GM23338 (cell line): ENCODE measurements around the gene NCSTN.

Source experiments
- CREB1 ChIP-seq: fragments of 250-450 bp; sonication (Bioruptor Pico); IDR thresholded peaks from 2 replicates; pipeline ENCODE4 v1.5.0; 2020; ENCODE audit warnings: low read depth, mild to moderate bottlenecking, moderate library complexity
- EZH2 ChIP-seq: fragments of 200-600 bp; sonication (generic); IDR thresholded peaks from one replicate; pipeline ENCODE4 v1.8.0; 2017; ENCODE audit warnings: antibody characterized with exemption, mild to moderate bottlenecking, low read depth; ENCODE audit not compliant: unreplicated experiment
- EZH2phosphoT487 ChIP-seq: fragments of 200-600 bp; sonication (generic); IDR thresholded peaks from one replicate; pipeline ENCODE4 v1.8.1; 2018; ENCODE audit warnings: antibody characterized with exemption; ENCODE audit not compliant: unreplicated experiment
- JUNB ChIP-seq: IDR thresholded peaks from one replicate; pipeline ENCODE4 v1.6.1; 2016; ENCODE audit warnings: antibody characterized with exemption; ENCODE audit not compliant: unreplicated experiment
- NANOG ChIP-seq: IDR thresholded peaks from 2 replicates; pipeline ENCODE4 v1.6.1; 2016; ENCODE audit warnings: antibody characterized with exemption, borderline replicate concordance
- POLR2AphosphoS5 ChIP-seq: IDR thresholded peaks from 2 replicates; pipeline ENCODE4 v1.6.1; 2016; ENCODE audit warnings: antibody characterized with exemption, low read depth
- STAT1 ChIP-seq: IDR thresholded peaks from one replicate; pipeline ENCODE4 v1.6.1; 2016; ENCODE audit warnings: antibody characterized with exemption; ENCODE audit not compliant: unreplicated experiment
- ZNF114 ChIP-seq: fragments of 250-450 bp; sonication (Bioruptor Pico); IDR thresholded peaks from 2 replicates; pipeline ENCODE4 v1.5.0; 2020; ENCODE audit warnings: mild to moderate bottlenecking, moderate library complexity
- ZNF331 ChIP-seq: fragments of 250-450 bp; sonication (Bioruptor Pico); IDR thresholded peaks from 2 replicates; pipeline ENCODE4 v1.5.0; 2020; ENCODE audit warnings: low read depth, mild to moderate bottlenecking, moderate library complexity
- TF ChIP-seq, protein P1 (sequence below): IDR thresholded peaks from one replicate; pipeline ENCODE4 v1.6.1; 2018; ENCODE audit warnings: antibody characterized with exemption; ENCODE audit not compliant: unreplicated experiment
- TF ChIP-seq, protein P2 (sequence below), 2 experiments: fragments of 200-600 bp in 1 of 2; sonication (generic) in 1 of 2; conservative IDR thresholded peaks; 2 replicates each; pipeline versions ENCODE4 v1.5.1 to v1.6.1; 2016 to 2017; ENCODE audit warnings: antibody characterized with exemption in 2 of 2, low read depth in 2 of 2, mild to moderate bottlenecking in 2 of 2, moderate library complexity in 1 of 2
- TF ChIP-seq, protein P3 (sequence below): IDR thresholded peaks from 2 replicates; pipeline ENCODE4 v1.6.1; 2016; ENCODE audit warnings: antibody characterized with exemption

DNA sequence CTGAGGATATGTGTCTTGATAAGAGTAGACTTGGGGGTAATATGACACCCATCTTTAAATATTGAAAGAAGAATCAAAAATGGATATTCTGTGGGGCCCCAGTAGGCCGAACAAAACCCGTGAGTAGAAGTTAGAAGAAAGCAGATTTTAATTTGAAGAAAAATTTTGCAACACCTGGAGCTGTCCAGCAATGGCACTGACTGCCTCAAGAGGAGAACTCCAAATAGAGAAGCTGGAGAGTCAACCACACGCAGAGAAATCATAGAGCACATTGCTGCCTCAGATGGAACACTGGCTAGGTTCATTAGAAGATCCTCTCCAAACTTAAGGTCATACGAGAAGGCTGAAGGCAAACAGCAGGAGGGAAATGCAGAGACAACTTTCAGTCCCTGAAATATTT is 30.5 kb downstream of the NCSTN start:
- TF ChIP-seq POLR2AphosphoS5 (no peak), ZNF331 (CRISPR knock-in tag) (no peak), EZH2phosphoT487 (no peak), EZH2 (no peak), NANOG (no peak), JUNB (no peak), CREB1 (no peak), STAT1 (no peak), ZNF114 (CRISPR knock-in tag) (no peak)
- TF ChIP-seq, protein P1, sequence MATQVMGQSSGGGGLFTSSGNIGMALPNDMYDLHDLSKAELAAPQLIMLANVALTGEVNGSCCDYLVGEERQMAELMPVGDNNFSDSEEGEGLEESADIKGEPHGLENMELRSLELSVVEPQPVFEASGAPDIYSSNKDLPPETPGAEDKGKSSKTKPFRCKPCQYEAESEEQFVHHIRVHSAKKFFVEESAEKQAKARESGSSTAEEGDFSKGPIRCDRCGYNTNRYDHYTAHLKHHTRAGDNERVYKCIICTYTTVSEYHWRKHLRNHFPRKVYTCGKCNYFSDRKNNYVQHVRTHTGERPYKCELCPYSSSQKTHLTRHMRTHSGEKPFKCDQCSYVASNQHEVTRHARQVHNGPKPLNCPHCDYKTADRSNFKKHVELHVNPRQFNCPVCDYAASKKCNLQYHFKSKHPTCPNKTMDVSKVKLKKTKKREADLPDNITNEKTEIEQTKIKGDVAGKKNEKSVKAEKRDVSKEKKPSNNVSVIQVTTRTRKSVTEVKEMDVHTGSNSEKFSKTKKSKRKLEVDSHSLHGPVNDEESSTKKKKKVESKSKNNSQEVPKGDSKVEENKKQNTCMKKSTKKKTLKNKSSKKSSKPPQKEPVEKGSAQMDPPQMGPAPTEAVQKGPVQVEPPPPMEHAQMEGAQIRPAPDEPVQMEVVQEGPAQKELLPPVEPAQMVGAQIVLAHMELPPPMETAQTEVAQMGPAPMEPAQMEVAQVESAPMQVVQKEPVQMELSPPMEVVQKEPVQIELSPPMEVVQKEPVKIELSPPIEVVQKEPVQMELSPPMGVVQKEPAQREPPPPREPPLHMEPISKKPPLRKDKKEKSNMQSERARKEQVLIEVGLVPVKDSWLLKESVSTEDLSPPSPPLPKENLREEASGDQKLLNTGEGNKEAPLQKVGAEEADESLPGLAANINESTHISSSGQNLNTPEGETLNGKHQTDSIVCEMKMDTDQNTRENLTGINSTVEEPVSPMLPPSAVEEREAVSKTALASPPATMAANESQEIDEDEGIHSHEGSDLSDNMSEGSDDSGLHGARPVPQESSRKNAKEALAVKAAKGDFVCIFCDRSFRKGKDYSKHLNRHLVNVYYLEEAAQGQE: peak; percentile 46
- TF ChIP-seq, protein P2, sequence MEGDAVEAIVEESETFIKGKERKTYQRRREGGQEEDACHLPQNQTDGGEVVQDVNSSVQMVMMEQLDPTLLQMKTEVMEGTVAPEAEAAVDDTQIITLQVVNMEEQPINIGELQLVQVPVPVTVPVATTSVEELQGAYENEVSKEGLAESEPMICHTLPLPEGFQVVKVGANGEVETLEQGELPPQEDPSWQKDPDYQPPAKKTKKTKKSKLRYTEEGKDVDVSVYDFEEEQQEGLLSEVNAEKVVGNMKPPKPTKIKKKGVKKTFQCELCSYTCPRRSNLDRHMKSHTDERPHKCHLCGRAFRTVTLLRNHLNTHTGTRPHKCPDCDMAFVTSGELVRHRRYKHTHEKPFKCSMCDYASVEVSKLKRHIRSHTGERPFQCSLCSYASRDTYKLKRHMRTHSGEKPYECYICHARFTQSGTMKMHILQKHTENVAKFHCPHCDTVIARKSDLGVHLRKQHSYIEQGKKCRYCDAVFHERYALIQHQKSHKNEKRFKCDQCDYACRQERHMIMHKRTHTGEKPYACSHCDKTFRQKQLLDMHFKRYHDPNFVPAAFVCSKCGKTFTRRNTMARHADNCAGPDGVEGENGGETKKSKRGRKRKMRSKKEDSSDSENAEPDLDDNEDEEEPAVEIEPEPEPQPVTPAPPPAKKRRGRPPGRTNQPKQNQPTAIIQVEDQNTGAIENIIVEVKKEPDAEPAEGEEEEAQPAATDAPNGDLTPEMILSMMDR (conservative IDR thresholded peaks at IDR 0.05; ENCODE audit: low read depth in 2 of 2): no peak
- TF ChIP-seq, protein P3, sequence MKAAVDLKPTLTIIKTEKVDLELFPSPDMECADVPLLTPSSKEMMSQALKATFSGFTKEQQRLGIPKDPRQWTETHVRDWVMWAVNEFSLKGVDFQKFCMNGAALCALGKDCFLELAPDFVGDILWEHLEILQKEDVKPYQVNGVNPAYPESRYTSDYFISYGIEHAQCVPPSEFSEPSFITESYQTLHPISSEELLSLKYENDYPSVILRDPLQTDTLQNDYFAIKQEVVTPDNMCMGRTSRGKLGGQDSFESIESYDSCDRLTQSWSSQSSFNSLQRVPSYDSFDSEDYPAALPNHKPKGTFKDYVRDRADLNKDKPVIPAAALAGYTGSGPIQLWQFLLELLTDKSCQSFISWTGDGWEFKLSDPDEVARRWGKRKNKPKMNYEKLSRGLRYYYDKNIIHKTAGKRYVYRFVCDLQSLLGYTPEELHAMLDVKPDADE: no peak
